NB4 (cell line): ENCODE data around the gene MAMLD1.

Experiments used
- MYC ChIP-seq: IDR thresholded peaks from 2 replicates; pipeline ENCODE4 v1.6.1; 2011; ENCODE audit warnings: low read depth, low read length
- POLR2A ChIP-seq: IDR thresholded peaks from 2 replicates; pipeline ENCODE4 v1.6.1; 2011; ENCODE audit warnings: mild to moderate bottlenecking; ENCODE audit not compliant: insufficient read length; ENCODE audit errors: extremely low read depth
- TF ChIP-seq, protein P1 (sequence below): IDR thresholded peaks from one replicate; pipeline ENCODE4 v1.5.1; 2012; ENCODE audit warnings: low read depth, low read length
- TF ChIP-seq, protein P2 (sequence below): IDR thresholded peaks from 2 replicates; pipeline ENCODE4 v1.6.1; 2011; ENCODE audit warnings: low read depth, low read length

DNA sequence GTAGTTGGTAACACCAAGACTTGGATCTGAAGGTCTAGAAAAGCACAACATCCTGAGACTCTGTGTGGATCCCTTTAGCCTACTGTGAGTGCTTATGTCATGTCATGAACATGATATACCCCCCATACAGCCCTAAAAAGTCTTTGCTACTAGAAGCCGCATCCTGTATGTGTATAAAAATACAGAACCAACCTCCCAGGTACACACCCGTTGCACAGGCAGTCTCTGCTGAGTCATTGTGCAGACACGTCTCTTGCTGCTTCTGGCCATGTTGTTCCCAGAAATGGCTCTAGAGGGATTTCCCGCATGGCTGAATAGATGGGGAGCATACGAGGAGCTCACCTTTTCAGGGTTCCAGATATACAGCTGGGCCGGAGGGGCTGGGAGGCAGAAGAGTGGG, 93.3 kb downstream of the MAMLD1 start:
- TF ChIP-seq, protein P1, sequence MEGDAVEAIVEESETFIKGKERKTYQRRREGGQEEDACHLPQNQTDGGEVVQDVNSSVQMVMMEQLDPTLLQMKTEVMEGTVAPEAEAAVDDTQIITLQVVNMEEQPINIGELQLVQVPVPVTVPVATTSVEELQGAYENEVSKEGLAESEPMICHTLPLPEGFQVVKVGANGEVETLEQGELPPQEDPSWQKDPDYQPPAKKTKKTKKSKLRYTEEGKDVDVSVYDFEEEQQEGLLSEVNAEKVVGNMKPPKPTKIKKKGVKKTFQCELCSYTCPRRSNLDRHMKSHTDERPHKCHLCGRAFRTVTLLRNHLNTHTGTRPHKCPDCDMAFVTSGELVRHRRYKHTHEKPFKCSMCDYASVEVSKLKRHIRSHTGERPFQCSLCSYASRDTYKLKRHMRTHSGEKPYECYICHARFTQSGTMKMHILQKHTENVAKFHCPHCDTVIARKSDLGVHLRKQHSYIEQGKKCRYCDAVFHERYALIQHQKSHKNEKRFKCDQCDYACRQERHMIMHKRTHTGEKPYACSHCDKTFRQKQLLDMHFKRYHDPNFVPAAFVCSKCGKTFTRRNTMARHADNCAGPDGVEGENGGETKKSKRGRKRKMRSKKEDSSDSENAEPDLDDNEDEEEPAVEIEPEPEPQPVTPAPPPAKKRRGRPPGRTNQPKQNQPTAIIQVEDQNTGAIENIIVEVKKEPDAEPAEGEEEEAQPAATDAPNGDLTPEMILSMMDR, result no peak
- no peak for TF ChIP-seq POLR2A
- TF ChIP-seq, protein P2, sequence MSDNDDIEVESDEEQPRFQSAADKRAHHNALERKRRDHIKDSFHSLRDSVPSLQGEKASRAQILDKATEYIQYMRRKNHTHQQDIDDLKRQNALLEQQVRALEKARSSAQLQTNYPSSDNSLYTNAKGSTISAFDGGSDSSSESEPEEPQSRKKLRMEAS, result no peak
- TF ChIP-seq MYC, result no peak
